Neural progenitor cell (in vitro differentiated cells): ENCODE measurements around the gene KCP. TPM values are rescaled to one million over a fixed set of nuclear protein-coding genes. Genes with fewer than 3 reads are reported as not detected.
A peak's percentile ranks its signal among the peaks of the same experiment; 100 is the strongest.

Experiments
- DNase-seq: peaks from one replicate; pipeline ENCODE4 v3.0.0-alpha.2; 2016; ENCODE audit warnings: low spot score
- H2AFZ ChIP-seq: fragments of 200-600 bp; sonication (generic); replicated peaks from 2 replicates; pipeline ENCODE4 v1.6.1; 2016; ENCODE audit warnings: antibody characterized with exemption
- H3F3A ChIP-seq: fragments of 200-600 bp; sonication (generic); 2 replicates; pipeline ENCODE4 v1.6.1; 2016; ENCODE audit warnings: antibody characterized with exemption, low read depth
- H3K27ac ChIP-seq: fragments of 200-600 bp; sonication (generic); 2 replicates; pipeline ENCODE4 v1.5.1; 2016; ENCODE audit warnings: mild to moderate bottlenecking
- H3K27me3 ChIP-seq: fragments of 200-600 bp; sonication (generic); 2 replicates; pipeline ENCODE4 v1.6.1; 2016; ENCODE audit warnings: mild to moderate bottlenecking, moderate library complexity
- H3K36me3 ChIP-seq: fragments of 200-600 bp; sonication (generic); 2 replicates; pipeline ENCODE4 v1.5.1; 2016
- H3K4me1 ChIP-seq: fragments of 200-600 bp; sonication (generic); 2 replicates; pipeline ENCODE4 v1.6.1; 2016; ENCODE audit warnings: mixed run types
- H3K4me2 ChIP-seq: fragments of 200-600 bp; sonication (generic); 2 replicates; pipeline ENCODE4 v1.6.1; 2016
- H3K4me3 ChIP-seq: fragments of 200-600 bp; sonication (generic); 2 replicates; pipeline ENCODE4 v1.5.1; 2016
- H3K79me2 ChIP-seq: fragments of 200-600 bp; sonication (generic); 2 replicates; pipeline ENCODE4 v1.6.1; 2016; ENCODE audit warnings: low read depth
- H3K9ac ChIP-seq: fragments of 200-600 bp; sonication (generic); 2 replicates; pipeline ENCODE4 v1.6.1; 2016
- H3K9me3 ChIP-seq: fragments of 200-600 bp; sonication (generic); 2 replicates; pipeline ENCODE4 v1.5.1; 2016; ENCODE audit warnings: low read depth
- H4K20me1 ChIP-seq: fragments of 200-600 bp; sonication (generic); 2 replicates; pipeline ENCODE4 v1.6.1; 2016; ENCODE audit warnings: low read depth
- H3K27ac Mint-ChIP-seq: 3 replicates; pipeline ENCODE4 v1.8.0; 2021; ENCODE audit warnings: mixed read lengths
- H3K27me3 Mint-ChIP-seq: 2 replicates; pipeline ENCODE4 v1.8.0; 2022; ENCODE audit warnings: low read depth, mild to moderate bottlenecking, inconsistent platforms, moderate library complexity, mixed read lengths; ENCODE audit not compliant: insufficient read depth
- H3K36me3 Mint-ChIP-seq: 3 replicates; pipeline ENCODE4 v1.8.0; 2021; ENCODE audit warnings: mixed read lengths
- H3K4me1 Mint-ChIP-seq: 3 replicates; pipeline ENCODE4 v1.8.0; 2021; ENCODE audit warnings: mixed read lengths
- H3K4me3 Mint-ChIP-seq: 3 replicates; pipeline ENCODE4 v1.8.0; 2021; ENCODE audit warnings: mild to moderate bottlenecking, moderate library complexity, mixed read lengths
- H3K9me3 Mint-ChIP-seq: 3 replicates; pipeline ENCODE4 v1.8.0; 2020; ENCODE audit warnings: mixed read lengths
- CTCF ChIP-seq: fragments of 200-600 bp; sonication (generic); IDR thresholded peaks from 2 replicates; pipeline ENCODE4 v1.5.1; 2017; ENCODE audit warnings: antibody characterized with exemption, mild to moderate bottlenecking
- EZH2 ChIP-seq: fragments of 200-600 bp; sonication (generic); IDR thresholded peaks from 2 replicates; pipeline ENCODE4 v1.6.1; 2017; ENCODE audit warnings: antibody characterized with exemption, mild to moderate bottlenecking, moderate library complexity
- EZH2phosphoT487 ChIP-seq: fragments of 200-600 bp; sonication (generic); IDR thresholded peaks from 2 replicates; pipeline ENCODE4 v1.6.1; 2017; ENCODE audit warnings: antibody characterized with exemption
- total RNA-seq: library from RNA; depleted of rRNA; stranded (reverse); fragments of >200 nt; gene quantifications from 2 replicates; pipeline ENCODE4 v1.2.3, GENCODE V29; 2015; ENCODE audit warnings: low replicate concordance

Gene KCP
- total RNA-seq, 1 donor from 2014 or later = 0.06 TPM

GRCh38 chr7:128842674-128843641 lies 67.6 kb downstream of the KCP start:
- Histone ChIP-seq H3K9ac (no peak overlapping the region), H2AFZ (no peak overlapping the region), H3K9me3 (no peaks in the 10 kb centered on the region), H3F3A (peaks cover 5% of the 10 kb centered on the region), H3K4me3 (no peak overlapping the region), H3K27me3 (no peaks in the 10 kb centered on the region), H3K27ac (no peak overlapping the region), H4K20me1 (no peaks in the 10 kb centered on the region), H3K4me1 (no peaks in the 10 kb centered on the region), H3K4me2 (no peak overlapping the region), H3K79me2 (no peaks in the 10 kb centered on the region), H3K36me3 (no peaks in the 10 kb centered on the region)
- no peak for TF ChIP-seq EZH2phosphoT487
- no peak for TF ChIP-seq EZH2
- TF ChIP-seq CTCF = no peak
- no peak for DNase-seq
- H3K4me3 Mint-ChIP-seq = no peak overlapping the region
- H3K36me3 Mint-ChIP-seq = peaks cover 2% of the 10 kb centered on the region
- H3K27ac Mint-ChIP-seq = no peak overlapping the region
- H3K9me3 Mint-ChIP-seq = no peaks in the 10 kb centered on the region
- H3K27me3 Mint-ChIP-seq = peaks cover 3% of the 10 kb centered on the region
- H3K4me1 Mint-ChIP-seq = no peaks in the 10 kb centered on the region

DNA sequence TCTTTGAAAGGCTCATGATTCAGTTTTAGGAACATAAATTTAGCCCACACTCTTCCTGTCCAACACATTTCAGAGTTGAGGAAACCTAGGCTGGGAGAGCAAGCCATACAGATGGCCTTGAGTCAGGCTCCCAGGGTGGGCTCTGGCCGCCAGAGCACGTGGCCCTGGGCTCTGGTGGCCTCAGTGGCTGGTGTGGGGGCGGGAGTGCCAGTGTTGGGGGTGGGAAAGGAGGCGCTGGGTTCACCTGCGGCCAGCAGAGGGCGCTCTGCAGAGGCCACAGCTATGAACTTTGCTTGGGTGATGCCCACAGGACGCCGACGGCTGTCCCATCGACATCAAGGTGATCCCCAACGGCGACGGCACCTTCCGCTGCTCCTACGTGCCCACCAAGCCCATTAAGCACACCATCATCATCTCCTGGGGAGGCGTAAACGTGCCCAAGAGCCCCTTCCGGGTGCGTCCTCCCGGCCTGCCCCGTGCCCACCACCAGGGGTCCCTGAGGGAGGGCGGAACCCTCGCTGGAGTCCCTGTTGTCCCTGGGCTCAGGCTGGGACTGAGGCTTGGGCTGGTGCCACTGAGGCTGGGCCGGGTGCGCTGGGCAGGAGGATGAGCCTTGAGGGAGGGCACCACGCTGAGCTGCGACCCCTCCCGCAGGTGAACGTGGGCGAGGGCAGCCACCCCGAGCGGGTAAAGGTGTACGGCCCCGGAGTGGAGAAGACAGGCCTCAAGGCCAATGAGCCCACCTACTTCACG lies 68.4 kb downstream of the KCP start:
- TF ChIP-seq EZH2 = no peak
- TF ChIP-seq CTCF = peak; percentile 89
- Histone ChIP-seq H3K4me1 (no peaks in the 10 kb centered on the region), H3K36me3 (no peaks in the 10 kb centered on the region), H4K20me1 (no peaks in the 10 kb centered on the region), H3K9ac (no peak overlapping the region), H3F3A (peaks cover 5% of the 10 kb centered on the region), H3K27ac (no peak overlapping the region), H3K79me2 (no peaks in the 10 kb centered on the region), H3K9me3 (no peaks in the 10 kb centered on the region), H3K27me3 (no peaks in the 10 kb centered on the region), H3K4me3 (no peak overlapping the region), H2AFZ (no peak overlapping the region), H3K4me2 (no peak overlapping the region)
- Mint-ChIP-seq H3K4me3 (no peak overlapping the region), H3K9me3 (no peaks in the 10 kb centered on the region), H3K4me1 (no peaks in the 10 kb centered on the region), H3K27me3 (peaks cover 3% of the 10 kb centered on the region), H3K27ac (no peak overlapping the region), H3K36me3 (peaks cover 2% of the 10 kb centered on the region)
- peak; percentile 77 for DNase-seq

DNA sequence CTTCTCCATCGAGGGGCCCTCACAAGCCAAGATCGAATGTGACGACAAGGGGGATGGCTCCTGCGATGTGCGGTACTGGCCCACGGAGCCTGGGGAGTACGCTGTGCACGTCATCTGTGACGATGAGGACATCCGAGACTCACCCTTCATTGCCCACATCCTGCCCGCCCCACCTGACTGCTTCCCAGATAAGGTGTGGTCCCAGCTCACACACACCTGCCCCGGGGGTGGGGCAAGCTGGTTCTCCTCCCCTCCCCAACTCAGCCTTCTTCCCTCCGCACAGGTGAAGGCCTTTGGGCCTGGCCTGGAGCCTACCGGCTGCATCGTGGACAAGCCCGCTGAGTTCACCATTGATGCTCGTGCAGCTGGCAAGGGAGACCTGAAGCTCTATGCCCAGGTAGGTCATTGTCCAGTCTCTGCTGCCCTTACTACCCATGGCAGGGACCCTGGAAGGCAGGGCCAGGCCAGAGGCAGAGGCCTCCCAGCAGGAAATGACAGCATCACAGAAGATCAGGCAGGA lies 69.3 kb downstream of the KCP start:
- Mint-ChIP-seq H3K27me3 (peaks cover 3% of the 10 kb centered on the region), H3K4me1 (no peaks in the 10 kb centered on the region), H3K36me3 (peaks cover 2% of the 10 kb centered on the region), H3K27ac (peak overlapping the region; percentile 17), H3K9me3 (no peaks in the 10 kb centered on the region), H3K4me3 (no peak overlapping the region)
- no peak overlapping the region for H2AFZ ChIP-seq
- H3K79me2 ChIP-seq = no peaks in the 10 kb centered on the region
- no peak overlapping the region for H3K27ac ChIP-seq
- peaks cover 5% of the 10 kb centered on the region for H3F3A ChIP-seq
- TF ChIP-seq CTCF (no peak), EZH2phosphoT487 (no peak), EZH2 (no peak)
- DNase-seq = no peak
- no peak overlapping the region for H3K4me2 ChIP-seq
- H4K20me1 ChIP-seq = no peaks in the 10 kb centered on the region
- no peak overlapping the region for H3K9ac ChIP-seq
- H3K36me3 ChIP-seq = no peaks in the 10 kb centered on the region
- no peaks in the 10 kb centered on the region for H3K4me1 ChIP-seq
- H3K27me3 ChIP-seq = no peaks in the 10 kb centered on the region
- no peaks in the 10 kb centered on the region for H3K9me3 ChIP-seq
- H3K4me3 ChIP-seq = no peak overlapping the region
